ENCODE results near the gene CBX8.

Gene CBX8

DNA sequence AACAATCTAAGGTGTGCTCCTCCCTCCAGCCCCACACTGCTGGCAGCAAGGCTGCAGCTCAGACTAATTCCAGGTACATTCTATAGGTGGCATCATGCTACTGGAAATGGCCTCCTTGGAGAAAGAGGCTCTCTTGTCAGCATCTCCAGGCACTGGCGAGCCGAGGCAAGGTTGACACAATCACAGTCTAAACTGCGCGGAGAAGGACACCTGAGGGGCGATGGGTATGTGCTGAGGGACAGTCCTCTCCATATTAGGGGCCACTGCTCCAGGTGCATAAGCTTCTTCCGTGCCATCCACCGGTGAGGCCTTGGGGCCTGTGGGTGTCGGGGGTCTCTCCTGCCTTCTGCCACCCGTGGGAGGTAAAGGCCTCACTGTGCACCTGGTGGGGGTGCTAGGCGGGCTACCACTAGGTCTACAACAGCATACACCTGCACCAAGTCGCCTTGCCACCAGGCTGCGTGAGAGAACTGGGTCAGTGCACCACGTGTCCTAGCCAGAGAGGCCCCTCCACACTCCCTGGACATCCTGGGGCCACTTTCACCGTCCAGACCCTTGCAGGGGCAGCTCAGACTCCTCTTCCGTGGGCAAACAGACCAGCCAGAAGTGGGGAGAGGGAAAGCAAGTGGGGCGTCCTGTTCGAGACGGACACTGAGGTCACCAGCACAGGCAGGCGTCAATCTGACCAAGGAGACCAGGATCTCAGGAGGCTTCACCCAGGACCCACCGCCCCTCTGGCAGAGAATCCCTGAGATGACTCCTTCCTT, 12.1 kb upstream of the CBX8 start:
- Mint-ChIP-seq H3K27me3 (peaks cover 74% of the 10 kb centered on the region), H3K9me3 (no peaks in the 10 kb centered on the region), H3K4me1 (ENCODE audit: low read depth) (peaks cover 39% of the 10 kb centered on the region), H3K4me3 (no peak overlapping the region), H3K27ac (no peak overlapping the region), H3K36me3 (ENCODE audit: low read depth) (no peaks in the 10 kb centered on the region)
- no peak for DNase-seq

DNA sequence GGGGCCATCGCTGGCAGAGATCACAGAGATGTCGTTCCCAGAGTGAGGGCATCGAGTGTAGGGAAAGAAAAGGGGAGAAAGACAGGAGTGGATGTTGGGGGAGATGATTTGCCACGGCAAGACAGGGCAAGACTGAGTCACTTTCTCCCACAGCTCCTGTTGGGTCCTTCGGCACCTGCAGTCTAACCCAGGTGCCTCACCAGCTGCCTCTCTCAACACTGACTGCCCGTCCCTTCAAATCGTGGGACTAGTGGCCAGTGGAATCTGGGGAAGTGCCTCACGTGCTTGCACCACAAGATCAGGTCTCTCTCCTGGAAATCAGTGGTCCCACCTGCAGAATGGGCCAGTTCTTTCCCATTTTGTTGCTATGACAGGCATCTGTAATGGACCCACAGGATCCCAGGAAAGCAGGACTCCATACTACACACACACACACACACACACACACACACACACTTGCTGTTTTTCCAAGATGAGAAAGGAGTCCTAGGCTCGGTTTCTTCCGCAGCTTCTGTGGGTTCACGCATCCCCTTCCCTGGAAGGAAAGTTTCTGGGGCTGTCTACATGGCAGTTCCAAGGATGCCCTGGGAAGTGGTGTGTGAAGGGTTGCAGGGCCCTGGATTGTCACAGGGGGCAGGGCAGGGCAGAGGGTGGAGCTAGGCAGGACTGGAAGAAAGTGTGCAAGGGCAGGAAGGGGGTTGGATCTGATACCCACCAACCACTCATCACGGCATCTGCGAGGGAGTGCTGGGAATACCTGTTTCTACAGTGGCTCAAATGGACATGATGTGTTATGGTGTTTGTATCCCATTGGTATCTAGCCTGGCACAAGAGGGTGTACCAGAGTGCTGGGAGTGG, 10.2 kb upstream of the CBX8 start:
- H3K36me3 Mint-ChIP-seq (ENCODE audit: low read depth), result no peaks in the 10 kb centered on the region
- no peak overlapping the region for H3K27ac Mint-ChIP-seq
- H3K4me1 Mint-ChIP-seq (ENCODE audit: low read depth), result peaks cover 40% of the 10 kb centered on the region
- no peaks in the 10 kb centered on the region for H3K9me3 Mint-ChIP-seq
- no peak overlapping the region for H3K4me3 Mint-ChIP-seq
- peaks cover 83% of the 10 kb centered on the region for H3K27me3 Mint-ChIP-seq
- DNase-seq, result no peak

DNA sequence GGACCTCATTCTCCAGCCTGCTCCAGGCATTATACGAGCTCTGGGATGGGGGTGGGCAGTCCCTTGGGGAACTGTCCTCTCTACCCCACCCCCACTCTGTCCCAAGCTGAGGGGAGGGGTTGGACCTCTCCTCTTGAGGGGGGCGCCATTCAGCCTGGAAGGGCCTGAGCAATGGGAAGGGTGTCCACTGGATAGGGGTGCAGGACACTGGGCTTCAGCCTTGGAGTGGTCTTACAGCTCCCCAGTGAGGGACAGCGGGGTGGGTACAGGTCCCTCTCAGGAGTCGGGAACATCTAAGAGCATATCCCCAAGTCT, 9.5 kb upstream of the CBX8 start:
- H3K4me3 Mint-ChIP-seq, result no peak overlapping the region

DNA sequence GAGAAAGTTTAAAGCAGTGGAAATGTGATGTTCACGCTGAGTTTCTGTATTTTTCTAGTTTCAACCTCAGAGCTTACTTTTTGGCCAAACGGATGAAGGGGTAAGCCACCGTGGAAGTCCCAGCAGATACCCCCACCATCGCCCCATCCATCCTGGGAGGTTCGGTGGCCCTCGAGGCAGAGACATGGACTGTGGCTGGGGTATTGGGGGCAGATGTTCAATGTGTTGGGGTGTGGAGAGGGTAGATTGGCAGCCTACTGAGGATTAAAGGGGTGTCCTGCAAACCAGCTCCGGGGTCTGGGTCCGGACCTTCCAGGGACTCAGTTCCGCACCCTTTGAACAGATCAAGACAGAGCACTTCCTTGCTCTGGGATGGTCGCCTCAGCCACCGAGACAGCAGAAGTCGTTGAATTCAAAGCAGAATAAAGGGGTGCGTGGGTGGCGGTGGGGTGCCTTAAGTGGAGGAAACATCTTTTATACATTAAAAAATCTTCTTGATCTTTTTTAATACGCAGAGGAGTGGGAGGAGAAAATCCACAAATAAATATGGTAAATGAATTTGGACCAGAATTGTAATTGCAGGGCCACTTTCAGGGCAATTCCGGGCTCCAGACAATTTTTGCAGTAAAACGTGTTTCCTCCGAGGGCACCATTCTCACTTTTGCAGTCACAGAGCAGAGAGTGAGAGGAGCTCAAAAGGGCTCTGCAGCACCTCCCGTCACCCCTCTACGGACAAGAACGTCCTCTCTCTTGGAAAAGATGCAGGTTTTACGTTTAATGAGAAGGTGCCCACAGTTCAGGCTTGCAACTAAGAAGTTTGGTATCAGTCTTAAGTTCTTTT, 8.2 kb upstream of the CBX8 start:
- Mint-ChIP-seq H3K4me1 (ENCODE audit: low read depth) (peaks cover 40% of the 10 kb centered on the region), H3K4me3 (peak overlapping the region; percentile 57), H3K27me3 (peaks cover 88% of the 10 kb centered on the region), H3K27ac (peak overlapping the region; percentile 83), H3K36me3 (ENCODE audit: low read depth) (no peaks in the 10 kb centered on the region), H3K9me3 (no peaks in the 10 kb centered on the region)
- no peak for DNase-seq

More for the DNA sequence above, 9.5 kb upstream of the CBX8 start:
- peaks cover 83% of the 10 kb centered on the region for H3K27me3 Mint-ChIP-seq
- no peaks in the 10 kb centered on the region for H3K36me3 Mint-ChIP-seq (ENCODE audit: low read depth)
- peaks cover 38% of the 10 kb centered on the region for H3K4me1 Mint-ChIP-seq (ENCODE audit: low read depth)
- no peak overlapping the region for H3K27ac Mint-ChIP-seq
- H3K9me3 Mint-ChIP-seq, result no peaks in the 10 kb centered on the region
- DNase-seq, result no peak

DNA sequence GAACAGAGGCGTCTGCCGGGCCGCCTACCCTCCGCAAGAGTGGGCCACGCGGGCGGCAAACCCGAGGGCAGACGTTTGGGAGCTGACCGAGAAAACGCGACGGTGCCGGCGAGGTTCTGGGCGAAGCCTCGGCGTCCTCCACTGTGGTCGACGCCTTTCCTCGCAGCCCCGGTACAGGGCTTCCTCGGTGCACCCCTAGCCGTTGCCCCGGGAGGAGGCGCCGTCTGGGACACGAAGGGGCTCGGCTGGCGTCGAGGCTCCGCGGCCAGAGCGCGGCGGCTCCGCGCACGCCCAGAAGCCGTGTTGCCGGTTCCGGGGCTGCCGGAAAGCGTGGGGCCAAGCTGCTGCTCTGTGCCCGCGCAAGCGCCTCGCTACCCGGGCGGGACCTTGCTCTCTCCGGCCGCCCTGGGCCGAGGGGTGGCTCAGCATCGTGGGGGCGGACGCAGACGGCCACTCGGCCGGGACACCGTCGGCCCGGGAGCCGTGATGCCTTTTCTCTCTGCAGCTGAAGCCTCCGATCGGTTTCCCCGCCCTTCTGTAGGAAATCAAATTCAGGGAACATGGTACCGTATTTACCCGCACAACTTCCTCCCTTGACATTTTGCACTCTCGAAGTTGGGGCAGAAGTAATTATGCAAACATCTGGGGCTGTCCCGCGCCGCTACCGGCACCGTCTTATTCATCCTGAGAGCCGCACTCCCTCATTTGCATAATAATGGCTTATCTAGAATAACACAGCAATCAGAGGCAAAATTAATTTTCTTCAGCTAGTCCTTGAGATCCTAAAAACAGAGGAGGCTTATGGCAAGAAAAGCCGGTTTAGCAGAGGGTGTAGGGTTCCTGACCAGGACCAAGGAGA, 7.3 kb upstream of the CBX8 start:
- H3K27me3 Mint-ChIP-seq, result peaks cover 91% of the 10 kb centered on the region
- H3K9me3 Mint-ChIP-seq, result no peaks in the 10 kb centered on the region
- peak overlapping the region; percentile 57 for H3K4me3 Mint-ChIP-seq
- peak overlapping the region; percentile 83 for H3K27ac Mint-ChIP-seq
- peak; percentile 83 for DNase-seq
- H3K4me1 Mint-ChIP-seq (ENCODE audit: low read depth), result peaks cover 45% of the 10 kb centered on the region
- H3K36me3 Mint-ChIP-seq (ENCODE audit: low read depth), result no peaks in the 10 kb centered on the region

DNA sequence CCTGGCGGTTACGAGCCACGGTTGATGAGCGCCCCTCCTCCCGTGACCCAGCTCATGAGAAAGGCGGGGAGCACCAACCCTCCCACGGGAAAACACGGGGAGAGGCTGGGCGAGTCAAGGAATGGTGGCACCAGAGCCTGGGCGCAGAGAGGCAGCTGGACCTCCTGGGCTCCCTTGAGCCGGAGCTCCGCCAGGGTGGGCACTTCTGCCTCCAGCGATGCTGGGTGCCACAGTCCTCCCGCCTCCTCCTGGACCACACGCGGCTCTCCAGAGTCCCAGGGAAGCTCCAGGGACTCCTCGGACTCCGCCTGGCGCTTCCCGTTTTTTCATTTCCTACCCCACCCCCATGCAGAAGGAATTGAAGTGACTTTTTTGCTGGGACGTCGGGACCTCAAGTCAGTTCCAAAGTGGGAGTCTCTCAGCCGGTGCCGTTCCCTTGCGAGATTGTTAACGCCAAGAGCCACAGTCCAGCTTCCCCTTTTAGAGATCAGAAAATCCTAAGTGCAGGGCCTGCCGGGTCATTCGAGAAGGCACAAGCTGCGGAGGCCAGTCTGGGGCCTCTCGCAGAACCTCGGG, 6.6 kb upstream of the CBX8 start:
- Mint-ChIP-seq H3K4me3 (no peak overlapping the region), H3K4me1 (ENCODE audit: low read depth) (peaks cover 46% of the 10 kb centered on the region), H3K36me3 (ENCODE audit: low read depth) (no peaks in the 10 kb centered on the region), H3K27me3 (peaks cover 90% of the 10 kb centered on the region), H3K9me3 (no peaks in the 10 kb centered on the region), H3K27ac (peak overlapping the region; percentile 29)
- no peak for DNase-seq

DNA sequence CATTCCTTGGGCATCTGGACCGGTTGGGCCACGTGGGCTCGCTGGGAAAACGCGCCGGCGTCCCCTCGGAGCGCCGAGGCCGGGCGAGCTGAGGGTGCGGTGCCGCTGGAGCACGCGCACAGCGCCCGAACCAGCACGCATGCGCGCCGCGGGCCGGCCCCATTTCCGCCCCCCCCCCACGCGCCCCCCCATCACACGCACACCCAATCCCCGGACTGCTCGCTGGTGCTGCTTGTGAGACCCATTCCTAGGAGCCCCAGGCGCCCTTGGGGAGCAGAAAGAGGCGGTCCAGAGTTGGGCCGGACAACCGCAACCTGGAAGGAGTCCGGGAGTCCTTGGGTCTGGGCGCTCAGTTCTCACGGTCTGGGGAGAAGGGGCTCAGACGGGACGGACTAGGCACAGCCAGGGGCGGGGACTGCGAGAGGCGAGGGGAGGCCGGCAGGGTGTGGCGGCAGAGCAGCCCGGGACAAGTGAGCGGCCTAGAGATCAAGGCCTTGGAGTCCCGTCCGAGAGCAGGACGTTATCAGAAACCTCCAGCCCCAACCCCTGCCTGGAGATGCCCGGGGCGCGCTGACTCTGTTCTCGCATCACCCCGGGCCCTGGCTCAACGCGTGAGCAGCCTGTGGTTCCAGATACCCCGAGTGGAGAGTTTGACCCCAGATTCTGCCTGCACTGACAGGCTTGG, 6.0 kb upstream of the CBX8 start:
- Mint-ChIP-seq H3K27ac (no peak overlapping the region), H3K4me3 (no peak overlapping the region), H3K9me3 (no peaks in the 10 kb centered on the region), H3K27me3 (peaks cover 88% of the 10 kb centered on the region), H3K4me1 (ENCODE audit: low read depth) (peaks cover 49% of the 10 kb centered on the region), H3K36me3 (ENCODE audit: low read depth) (no peaks in the 10 kb centered on the region)
- no peak for DNase-seq

DNA sequence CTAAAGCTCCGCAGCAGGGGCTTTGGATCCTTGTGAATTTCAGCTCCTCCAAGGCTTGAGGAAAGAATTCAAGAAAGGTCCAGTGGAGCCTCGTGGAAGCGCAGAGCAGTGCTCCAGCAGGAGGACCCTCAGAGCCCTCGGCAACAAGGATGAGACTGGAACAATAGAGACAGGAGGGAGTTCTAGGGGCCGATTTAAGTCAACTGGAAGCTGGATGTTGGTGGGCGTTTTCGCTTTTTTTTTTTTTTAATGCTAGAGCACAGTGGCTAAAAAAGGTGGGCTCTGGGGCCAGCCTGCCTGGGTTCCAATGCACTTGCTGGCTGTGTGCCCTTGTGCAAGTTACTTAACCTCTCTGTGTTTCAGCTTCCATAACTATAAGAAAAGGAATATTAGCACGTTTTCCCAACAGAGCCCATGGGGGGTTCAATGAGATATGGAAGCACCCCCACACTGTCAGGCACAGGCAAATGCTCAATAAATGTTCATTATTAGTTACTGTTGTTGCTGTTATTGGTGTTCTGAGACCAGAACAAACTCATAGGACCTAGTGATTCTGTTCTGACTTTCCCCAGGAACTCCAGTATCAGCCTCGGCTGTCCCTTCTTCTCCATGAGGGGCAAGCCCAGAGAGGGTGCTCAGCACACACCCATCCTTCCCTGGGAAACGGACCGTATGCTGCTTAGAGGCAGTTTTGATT, 5.3 kb upstream of the CBX8 start:
- no peak overlapping the region for H3K27ac Mint-ChIP-seq

DNA sequence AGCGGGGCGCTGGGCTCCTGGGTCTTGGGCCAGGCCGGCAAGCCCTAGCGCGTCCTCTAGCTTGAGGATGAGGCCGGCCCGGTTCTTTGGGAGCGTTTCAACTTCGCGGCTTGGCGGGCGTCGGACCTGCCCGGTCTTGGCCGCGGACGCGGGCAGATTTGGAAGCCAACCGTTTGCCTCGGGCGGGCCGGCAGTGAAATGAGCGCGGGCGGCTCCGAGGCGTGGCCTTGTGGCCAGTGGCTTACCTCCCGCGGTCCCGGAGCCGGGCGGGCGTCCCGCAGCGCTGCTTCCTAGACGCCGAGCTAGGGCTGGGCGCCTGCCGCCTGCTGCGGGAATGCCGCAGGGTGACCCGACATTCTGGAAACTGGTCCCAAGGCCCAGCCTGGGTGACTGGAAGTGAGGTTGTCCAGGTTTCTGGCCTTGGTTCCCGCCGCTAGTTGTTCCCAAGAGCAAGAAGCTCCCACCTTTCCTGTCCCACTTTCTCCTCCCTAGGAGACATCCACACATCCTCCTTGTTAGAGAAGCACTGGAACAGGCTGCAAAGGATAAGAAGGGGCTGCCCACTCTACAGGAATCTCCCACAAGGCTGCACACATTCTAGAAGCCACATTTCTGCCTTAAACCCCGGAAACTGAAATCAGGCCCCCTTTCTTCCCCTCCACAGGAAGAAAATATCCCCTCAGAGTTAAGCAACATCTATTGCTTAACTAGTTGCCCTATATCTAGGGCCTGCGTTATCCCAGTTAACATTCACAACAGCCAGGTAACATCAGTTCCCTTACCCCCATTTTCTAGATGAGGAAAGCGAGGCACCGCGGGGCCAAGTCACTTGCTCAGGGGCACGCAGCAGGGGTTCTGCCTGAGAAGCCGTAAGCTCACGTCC, 4.5 kb upstream of the CBX8 start:
- Mint-ChIP-seq H3K27ac (no peak overlapping the region), H3K9me3 (no peaks in the 10 kb centered on the region), H3K36me3 (ENCODE audit: low read depth) (no peaks in the 10 kb centered on the region), H3K27me3 (peaks cover 73% of the 10 kb centered on the region), H3K4me1 (ENCODE audit: low read depth) (peaks cover 50% of the 10 kb centered on the region), H3K4me3 (no peak overlapping the region)
- no peak for DNase-seq

More for the DNA sequence above, 5.3 kb upstream of the CBX8 start:
- Mint-ChIP-seq H3K4me3 (no peak overlapping the region), H3K27me3 (peaks cover 81% of the 10 kb centered on the region), H3K4me1 (ENCODE audit: low read depth) (peaks cover 49% of the 10 kb centered on the region), H3K9me3 (no peaks in the 10 kb centered on the region), H3K36me3 (ENCODE audit: low read depth) (no peaks in the 10 kb centered on the region)
- DNase-seq, result no peak

DNA sequence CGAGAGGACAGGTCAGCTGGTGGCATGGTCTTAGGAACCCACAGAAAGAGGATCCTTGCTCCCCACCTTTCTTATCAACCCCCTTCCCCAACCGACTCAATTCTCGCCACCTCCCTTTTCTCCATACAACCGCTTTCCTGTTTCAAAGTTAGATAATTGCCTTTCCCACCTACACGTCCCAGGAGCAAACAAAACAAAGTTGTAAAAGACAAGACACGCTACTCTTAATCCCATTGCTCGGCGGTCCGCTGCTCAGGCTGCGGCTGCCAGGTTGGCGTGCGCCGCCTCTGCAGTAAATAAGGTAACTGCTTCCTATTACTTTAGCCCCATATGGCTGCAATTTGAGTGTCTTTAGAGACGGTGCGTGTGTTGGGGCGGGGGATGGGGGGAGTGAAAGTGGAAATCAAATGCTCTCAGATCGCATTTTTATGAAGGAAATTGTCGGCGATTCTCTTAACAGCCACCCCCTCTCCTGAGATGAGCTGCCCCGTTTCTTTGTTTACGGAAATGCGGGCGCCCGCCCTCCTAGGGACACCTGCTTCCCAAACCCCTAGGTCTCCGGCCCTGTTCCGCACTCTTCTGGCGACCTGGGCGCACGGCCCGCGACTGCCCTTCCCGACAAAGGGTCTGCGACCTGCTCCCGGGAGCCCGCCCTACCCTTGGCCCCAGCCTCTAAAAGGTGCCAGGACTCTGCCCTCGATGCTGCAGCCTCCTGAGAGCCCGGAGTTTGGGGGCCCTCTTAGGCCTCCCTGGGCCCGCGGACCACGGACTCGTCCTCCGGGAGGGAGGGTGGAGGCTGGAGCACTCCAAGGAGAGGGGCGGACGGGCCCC, 3.7 kb upstream of the CBX8 start:
- Mint-ChIP-seq H3K4me3 (peak overlapping the region; percentile 49), H3K4me1 (ENCODE audit: low read depth) (peaks cover 54% of the 10 kb centered on the region), H3K36me3 (ENCODE audit: low read depth) (no peaks in the 10 kb centered on the region), H3K27ac (peak overlapping the region; percentile 47), H3K9me3 (no peaks in the 10 kb centered on the region), H3K27me3 (peaks cover 65% of the 10 kb centered on the region)
- peak; percentile 69 for DNase-seq

DNA sequence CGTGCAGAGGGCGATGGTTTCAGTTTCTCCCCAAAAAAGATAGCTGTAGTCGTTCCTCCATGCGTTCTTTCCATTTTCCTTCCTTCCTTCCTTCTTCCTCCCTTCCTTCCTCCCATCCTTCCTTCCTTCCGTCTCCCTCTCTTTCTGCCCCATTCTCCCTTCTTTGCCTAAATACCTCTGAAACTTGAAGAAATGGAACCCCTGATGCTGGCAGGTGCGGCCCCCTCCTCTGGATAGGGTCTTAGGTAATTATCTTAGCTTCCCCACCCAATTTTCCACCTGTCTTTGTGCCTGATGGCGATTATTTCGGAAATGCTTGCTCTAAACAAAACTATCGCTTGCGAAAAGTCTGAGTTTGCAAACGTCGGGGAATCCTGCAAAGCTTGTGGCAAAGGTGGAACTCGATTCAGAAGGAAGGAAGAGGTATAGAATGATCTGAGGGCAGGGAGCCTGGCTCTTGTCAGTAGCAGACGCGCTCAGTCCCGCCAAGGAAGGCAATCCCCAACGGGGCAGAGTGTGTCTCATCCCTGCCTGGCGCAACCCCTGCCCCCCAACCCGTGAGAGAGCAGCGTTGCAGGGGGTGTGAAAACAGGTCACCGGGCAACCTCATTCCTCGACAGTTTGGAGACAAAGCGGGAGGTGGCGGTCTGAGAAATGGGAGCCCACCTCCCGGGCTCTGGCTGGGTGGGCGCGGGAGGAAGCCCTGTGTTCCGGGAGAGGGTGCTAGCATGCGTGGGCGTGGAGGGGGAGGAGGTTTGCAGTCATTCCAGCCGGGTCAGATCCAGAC, 2.9 kb upstream of the CBX8 start:
- Mint-ChIP-seq H3K4me3 (peak overlapping the region; percentile 49), H3K36me3 (ENCODE audit: low read depth) (no peaks in the 10 kb centered on the region), H3K9me3 (no peaks in the 10 kb centered on the region), H3K4me1 (ENCODE audit: low read depth) (peaks cover 46% of the 10 kb centered on the region), H3K27ac (peak overlapping the region; percentile 47), H3K27me3 (peaks cover 57% of the 10 kb centered on the region)
- DNase-seq, result no peak

Measured in activated T-cell treated with anti-CD3 and anti-CD28 coated beads, Interleukin-2, amount 50 U/mL, for 24 hours (primary cell).